RWPE2 (cell line): ENCODE measurements around the gene MTUS2.

Source experiments
- ATAC-seq: fragments of 200-7000 bp; cut with Tn5 transposase; 3 replicates; pipeline ENCODE4 v1.9.1; 2021; ENCODE audit warnings: low read depth
- DNase-seq: peaks from one replicate; pipeline ENCODE4 v3.0.0-alpha.2; 2020; ENCODE audit warnings: low spot score
- H3K27ac ChIP-seq: fragments of 450-650 bp; 2 replicates; pipeline ENCODE4 v1.5.1; 2017; ENCODE audit warnings: mild to moderate bottlenecking; ENCODE audit not compliant: poor library complexity, severe bottlenecking
- H3K27me3 ChIP-seq: fragments of 250-450 bp; sonication (Bioruptor Pico); 2 replicates; pipeline ENCODE4 v1.5.1; 2021; ENCODE audit warnings: mild to moderate bottlenecking, moderate library complexity; ENCODE audit not compliant: insufficient read depth, poor library complexity, severe bottlenecking
- H3K36me3 ChIP-seq: fragments of 250-450 bp; sonication (Bioruptor Pico); 2 replicates; pipeline ENCODE4 v1.5.1; 2020; ENCODE audit warnings: low read depth, mild to moderate bottlenecking, moderate library complexity
- H3K4me1 ChIP-seq: fragments of 250-450 bp; sonication (Bioruptor Pico); 2 replicates; pipeline ENCODE4 v1.5.1; 2021; ENCODE audit warnings: mild to moderate bottlenecking, moderate library complexity; ENCODE audit not compliant: insufficient read depth, poor library complexity, severe bottlenecking
- H3K4me3 ChIP-seq: fragments of 250-450 bp; sonication (Bioruptor Pico); 2 replicates; pipeline ENCODE4 v1.5.1; 2021; ENCODE audit warnings: mild to moderate bottlenecking, moderate library complexity; ENCODE audit not compliant: severe bottlenecking
- H3K9me3 ChIP-seq: fragments of 250-450 bp; sonication (Bioruptor Pico); 2 replicates; pipeline ENCODE4 v1.5.1; 2021; ENCODE audit warnings: mild to moderate bottlenecking, moderate library complexity; ENCODE audit not compliant: severe bottlenecking
- CTCF ChIP-seq: fragments of 450-650 bp; IDR thresholded peaks from one replicate; pipeline ENCODE4 v1.5.1; 2017; ENCODE audit warnings: mild to moderate bottlenecking, moderate library complexity; ENCODE audit not compliant: poor library complexity, severe bottlenecking

The MTUS2 gene

GRCh38 chr13:29436291-29436690 lies 616.2 kb downstream of the MTUS2 start:
- Histone ChIP-seq H3K27me3 (no peaks in the 10 kb centered on the region), H3K4me3 (no peak overlapping the region), H3K4me1 (peaks cover 23% of the 10 kb centered on the region), H3K27ac (peak overlapping the region; percentile 59), H3K9me3 (no peaks in the 10 kb centered on the region), H3K36me3 (no peaks in the 10 kb centered on the region)
- no peak for TF ChIP-seq CTCF
- DNase-seq: no peak
- ATAC-seq: peak; percentile 80

- Histone ChIP-seq H3K27me3 (no peaks in the 10 kb centered on the region), H3K36me3 (no peaks in the 10 kb centered on the region), H3K27ac (peak overlapping the region; percentile 59), H3K9me3 (no peaks in the 10 kb centered on the region), H3K4me3 (no peak overlapping the region), H3K4me1 (peaks cover 23% of the 10 kb centered on the region)
- no peak for TF ChIP-seq CTCF
- ATAC-seq: no peak
- no peak for DNase-seq
These were observed 616.7 kb downstream of the MTUS2 start for GRCh38 chr13:29436721-29437280.

GRCh38 chr13:29438769-29439168 lies 618.6 kb downstream of the MTUS2 start:
- H3K27me3 ChIP-seq: no peaks in the 10 kb centered on the region
- H3K36me3 ChIP-seq: no peaks in the 10 kb centered on the region
- H3K27ac ChIP-seq: no peak overlapping the region
- H3K4me3 ChIP-seq: no peak overlapping the region
- no peak for TF ChIP-seq CTCF
- ATAC-seq: no peak
- no peak for DNase-seq
- H3K4me1 ChIP-seq: peaks cover 23% of the 10 kb centered on the region
- no peaks in the 10 kb centered on the region for H3K9me3 ChIP-seq

GRCh38 chr13:29439601-29440388 lies 619.7 kb downstream of the MTUS2 start:
- no peaks in the 10 kb centered on the region for H3K36me3 ChIP-seq
- H3K4me3 ChIP-seq: no peak overlapping the region
- no peak for TF ChIP-seq CTCF
- ATAC-seq: no peak
- DNase-seq: no peak
- no peak overlapping the region for H3K27ac ChIP-seq
- no peaks in the 10 kb centered on the region for H3K9me3 ChIP-seq
- H3K4me1 ChIP-seq: peaks cover 21% of the 10 kb centered on the region
- no peaks in the 10 kb centered on the region for H3K27me3 ChIP-seq

- H3K4me1 ChIP-seq: peaks cover 6% of the 10 kb centered on the region
- no peaks in the 10 kb centered on the region for H3K36me3 ChIP-seq
- no peaks in the 10 kb centered on the region for H3K27me3 ChIP-seq
- no peak overlapping the region for H3K27ac ChIP-seq
- DNase-seq: no peak
- ATAC-seq: no peak
- H3K4me3 ChIP-seq: no peak overlapping the region
- no peak for TF ChIP-seq CTCF
- no peaks in the 10 kb centered on the region for H3K9me3 ChIP-seq
These were observed 621.2 kb downstream of the MTUS2 start for GRCh38 chr13:29441306-29441705.
